A673 (cell line): ENCODE data around the gene PGP.

Experiments
- EZH2 ChIP-seq: fragments of 200-600 bp; sonication (generic); IDR thresholded peaks from 2 replicates; pipeline ENCODE4 v1.6.1; 2017; ENCODE audit warnings: borderline replicate concordance, low read depth, mild to moderate bottlenecking, mixed read lengths, antibody characterized with exemption, low read length; ENCODE audit not compliant: poor library complexity, severe bottlenecking
- TF ChIP-seq, protein P1 (sequence below): fragments of 300-800, 200-600 bp; sonication (generic); conservative IDR thresholded peaks from 2 replicates; pipeline ENCODE4 v1.5.1; 2017; ENCODE audit warnings: low read depth, mild to moderate bottlenecking, antibody characterized with exemption, low read length, moderate library complexity, mixed read lengths

GRCh38 chr16:2243781-2244180 is 29.1 kb upstream of the PGP start:
- TF ChIP-seq EZH2: no peak
- TF ChIP-seq, protein P1, sequence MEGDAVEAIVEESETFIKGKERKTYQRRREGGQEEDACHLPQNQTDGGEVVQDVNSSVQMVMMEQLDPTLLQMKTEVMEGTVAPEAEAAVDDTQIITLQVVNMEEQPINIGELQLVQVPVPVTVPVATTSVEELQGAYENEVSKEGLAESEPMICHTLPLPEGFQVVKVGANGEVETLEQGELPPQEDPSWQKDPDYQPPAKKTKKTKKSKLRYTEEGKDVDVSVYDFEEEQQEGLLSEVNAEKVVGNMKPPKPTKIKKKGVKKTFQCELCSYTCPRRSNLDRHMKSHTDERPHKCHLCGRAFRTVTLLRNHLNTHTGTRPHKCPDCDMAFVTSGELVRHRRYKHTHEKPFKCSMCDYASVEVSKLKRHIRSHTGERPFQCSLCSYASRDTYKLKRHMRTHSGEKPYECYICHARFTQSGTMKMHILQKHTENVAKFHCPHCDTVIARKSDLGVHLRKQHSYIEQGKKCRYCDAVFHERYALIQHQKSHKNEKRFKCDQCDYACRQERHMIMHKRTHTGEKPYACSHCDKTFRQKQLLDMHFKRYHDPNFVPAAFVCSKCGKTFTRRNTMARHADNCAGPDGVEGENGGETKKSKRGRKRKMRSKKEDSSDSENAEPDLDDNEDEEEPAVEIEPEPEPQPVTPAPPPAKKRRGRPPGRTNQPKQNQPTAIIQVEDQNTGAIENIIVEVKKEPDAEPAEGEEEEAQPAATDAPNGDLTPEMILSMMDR: no peak
